H1 (cell line): ENCODE measurements around the gene EXOC5. TPM values are rescaled to one million over a fixed set of nuclear protein-coding genes. Genes with fewer than 3 reads are reported as not detected.

Experiments
- KDM1A ChIP-seq: fragments of 200-600, 300-600 bp; sonication (generic); IDR thresholded peaks from 2 replicates; pipeline ENCODE4 v1.7.1; 2016; ENCODE audit warnings: mild to moderate bottlenecking, low read length, borderline replicate concordance
- NANOG ChIP-seq: IDR thresholded peaks from 2 replicates; pipeline ENCODE4 v1.6.1; 2011; ENCODE audit warnings: low read length, low read depth, mild to moderate bottlenecking, inconsistent platforms; ENCODE audit not compliant: insufficient read depth, poor library complexity, severe bottlenecking
- RBBP5 ChIP-seq: IDR thresholded peaks from 2 replicates; pipeline ENCODE4 v1.7.1; 2012; ENCODE audit warnings: low read depth, mild to moderate bottlenecking, inconsistent platforms, low read length, moderate library complexity, borderline replicate concordance
- polyA plus RNA-seq, 7 experiments: library from polyadenylated mRNA; depleted of rRNA in 3 of 7; stranded (reverse) in 5 of 7; unstranded in 2 of 7; fragments of >200 nt in 5 of 7; fragments of 200-250 nt in 2 of 7; gene quantifications; 1 replicate in 5 of 7; 2 replicates in 1 of 7; 4 replicates in 1 of 7; pipeline versions ENCODE4 v1.2.1 to v1.2.3, GENCODE V29; 2011 to 2013; ENCODE audit warnings: missing spikeins in 2 of 7, mixed read lengths in 2 of 7
- total RNA-seq: library from RNA; stranded (reverse); fragmentation: NEBNext Ultra II Directional; extraction: Animal tissue kit (Norgen Biotek cat#: 25700); gene quantifications from 2 replicates; pipeline ENCODE4 v1.2.1, GENCODE V29; 2021
- TF ChIP-seq, protein P1 (sequence below), 3 experiments: IDR thresholded peaks; 1 replicate in 2 of 3; 2 replicates in 1 of 3; pipeline versions ENCODE4 v1.5.1 to v1.6.1; 2011; ENCODE audit warnings: low read length in 3 of 3, mild to moderate bottlenecking in 3 of 3, inconsistent platforms in 2 of 3, low read depth in 1 of 3, moderate library complexity in 1 of 3; ENCODE audit not compliant: insufficient read depth in 1 of 3; ENCODE audit errors: control extremely low read depth in 1 of 3

The EXOC5 gene
- total and polyA plus RNA-seq, 2 of the 8 experiments (the other 6 are each of a cell fraction or from before 2014, with no cell fraction given): 23.0 to 86.7 TPM

DNA sequence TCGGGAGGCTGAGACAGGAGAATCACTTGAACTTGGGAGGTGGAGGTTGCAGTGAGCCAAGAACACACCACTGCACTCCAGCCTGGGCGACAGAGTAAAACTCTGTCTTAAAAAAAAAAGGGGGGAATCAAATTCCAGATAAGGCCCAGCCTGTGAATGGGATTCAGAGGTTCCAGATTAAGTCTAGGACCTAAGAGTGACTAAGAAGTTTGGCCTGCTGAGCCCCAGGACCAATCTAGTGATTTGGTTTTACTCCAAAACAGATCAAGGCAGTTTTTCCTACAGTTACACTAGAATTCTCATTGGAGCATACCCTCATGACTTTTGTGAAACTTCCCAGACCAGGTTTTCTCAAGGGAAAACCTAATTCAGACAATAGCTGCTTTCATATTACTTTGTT is 22.8 kb downstream of the EXOC5 start (continued):
- TF ChIP-seq KDM1A (no peak), RBBP5 (no peak), NANOG (no peak)
- TF ChIP-seq, protein P1, sequence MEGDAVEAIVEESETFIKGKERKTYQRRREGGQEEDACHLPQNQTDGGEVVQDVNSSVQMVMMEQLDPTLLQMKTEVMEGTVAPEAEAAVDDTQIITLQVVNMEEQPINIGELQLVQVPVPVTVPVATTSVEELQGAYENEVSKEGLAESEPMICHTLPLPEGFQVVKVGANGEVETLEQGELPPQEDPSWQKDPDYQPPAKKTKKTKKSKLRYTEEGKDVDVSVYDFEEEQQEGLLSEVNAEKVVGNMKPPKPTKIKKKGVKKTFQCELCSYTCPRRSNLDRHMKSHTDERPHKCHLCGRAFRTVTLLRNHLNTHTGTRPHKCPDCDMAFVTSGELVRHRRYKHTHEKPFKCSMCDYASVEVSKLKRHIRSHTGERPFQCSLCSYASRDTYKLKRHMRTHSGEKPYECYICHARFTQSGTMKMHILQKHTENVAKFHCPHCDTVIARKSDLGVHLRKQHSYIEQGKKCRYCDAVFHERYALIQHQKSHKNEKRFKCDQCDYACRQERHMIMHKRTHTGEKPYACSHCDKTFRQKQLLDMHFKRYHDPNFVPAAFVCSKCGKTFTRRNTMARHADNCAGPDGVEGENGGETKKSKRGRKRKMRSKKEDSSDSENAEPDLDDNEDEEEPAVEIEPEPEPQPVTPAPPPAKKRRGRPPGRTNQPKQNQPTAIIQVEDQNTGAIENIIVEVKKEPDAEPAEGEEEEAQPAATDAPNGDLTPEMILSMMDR (IDR thresholded peaks at IDR 0.05; ENCODE audit: control extremely low read depth in 1 of 3, insufficient read depth in 1 of 3, low read depth in 1 of 3, low read length in 3 of 3): no peak
